ENCODE results near the gene KDM6A. TPM values are rescaled to one million over a fixed set of nuclear protein-coding genes. Genes with fewer than 3 reads are reported as not detected.

Gene KDM6A
- total and polyA plus RNA-seq, 2 of the 13 experiments (the other 11 are each of a cell fraction or from before 2014, with no cell fraction given): 16.7 to 18.2 TPM

DNA sequence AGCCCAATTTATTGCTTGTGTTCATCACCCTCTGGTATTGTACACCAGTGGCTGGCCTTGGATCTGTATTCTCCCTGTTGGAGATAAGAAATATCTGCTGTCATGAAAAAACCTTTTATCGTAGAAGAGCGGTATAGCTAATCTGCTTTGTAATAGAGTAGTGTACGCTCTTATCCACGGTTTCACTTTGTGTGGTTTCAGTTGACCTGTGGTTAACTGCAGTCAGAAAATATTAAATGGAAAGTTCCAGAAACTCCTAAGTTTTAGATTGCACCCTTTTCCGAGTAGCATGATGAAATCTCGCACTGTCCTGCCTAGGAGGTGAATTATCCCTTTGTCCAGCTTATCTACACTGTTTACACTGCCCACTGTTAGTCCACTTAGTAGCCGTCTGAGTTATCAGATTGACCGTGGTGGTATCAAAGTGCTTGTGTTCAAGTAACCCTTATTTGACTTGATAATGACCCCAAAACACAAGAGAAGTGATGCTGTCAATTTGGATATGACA lies 42.4 kb downstream of the KDM6A start (continued):
- TF ChIP-seq, protein P1, sequence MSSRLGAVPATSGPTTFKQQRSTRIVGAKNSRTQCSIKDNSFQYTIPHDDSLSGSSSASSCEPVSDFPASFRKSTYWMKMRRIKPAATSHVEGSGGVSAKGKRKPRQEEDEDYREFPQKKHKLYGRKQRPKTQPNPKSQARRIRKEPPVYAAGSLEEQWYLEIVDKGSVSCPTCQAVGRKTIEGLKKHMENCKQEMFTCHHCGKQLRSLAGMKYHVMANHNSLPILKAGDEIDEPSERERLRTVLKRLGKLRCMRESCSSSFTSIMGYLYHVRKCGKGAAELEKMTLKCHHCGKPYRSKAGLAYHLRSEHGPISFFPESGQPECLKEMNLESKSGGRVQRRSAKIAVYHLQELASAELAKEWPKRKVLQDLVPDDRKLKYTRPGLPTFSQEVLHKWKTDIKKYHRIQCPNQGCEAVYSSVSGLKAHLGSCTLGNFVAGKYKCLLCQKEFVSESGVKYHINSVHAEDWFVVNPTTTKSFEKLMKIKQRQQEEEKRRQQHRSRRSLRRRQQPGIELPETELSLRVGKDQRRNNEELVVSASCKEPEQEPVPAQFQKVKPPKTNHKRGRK (CRISPR knock-in tag; IDR thresholded peaks at IDR 0.05): no peak
- TF ChIP-seq ZNF343 (CRISPR knock-in tag; IDR thresholded peaks at IDR 0.05) (no peak), FOXK2 (IDR thresholded peaks at IDR 0.05) (0 out of 2 replicates have a peak, but pooled peaks have one; percentile 24), TBP (CRISPR knock-in tag; IDR thresholded peaks at IDR 0.05) (no peak), RFX1 (IDR thresholded peaks at IDR 0.05) (no peak), FOXA1 (IDR thresholded peaks at IDR 0.05) (0 out of 2 replicates have a peak, but pooled peaks have one; percentile 13), FOXA1 (CRISPR knock-in tag; IDR thresholded peaks at IDR 0.05) (peak; percentile 94), NFIC (IDR thresholded peaks at IDR 0.05; ENCODE audit: low read length) (peak; percentile 72)
- TF ChIP-seq, protein P2, sequence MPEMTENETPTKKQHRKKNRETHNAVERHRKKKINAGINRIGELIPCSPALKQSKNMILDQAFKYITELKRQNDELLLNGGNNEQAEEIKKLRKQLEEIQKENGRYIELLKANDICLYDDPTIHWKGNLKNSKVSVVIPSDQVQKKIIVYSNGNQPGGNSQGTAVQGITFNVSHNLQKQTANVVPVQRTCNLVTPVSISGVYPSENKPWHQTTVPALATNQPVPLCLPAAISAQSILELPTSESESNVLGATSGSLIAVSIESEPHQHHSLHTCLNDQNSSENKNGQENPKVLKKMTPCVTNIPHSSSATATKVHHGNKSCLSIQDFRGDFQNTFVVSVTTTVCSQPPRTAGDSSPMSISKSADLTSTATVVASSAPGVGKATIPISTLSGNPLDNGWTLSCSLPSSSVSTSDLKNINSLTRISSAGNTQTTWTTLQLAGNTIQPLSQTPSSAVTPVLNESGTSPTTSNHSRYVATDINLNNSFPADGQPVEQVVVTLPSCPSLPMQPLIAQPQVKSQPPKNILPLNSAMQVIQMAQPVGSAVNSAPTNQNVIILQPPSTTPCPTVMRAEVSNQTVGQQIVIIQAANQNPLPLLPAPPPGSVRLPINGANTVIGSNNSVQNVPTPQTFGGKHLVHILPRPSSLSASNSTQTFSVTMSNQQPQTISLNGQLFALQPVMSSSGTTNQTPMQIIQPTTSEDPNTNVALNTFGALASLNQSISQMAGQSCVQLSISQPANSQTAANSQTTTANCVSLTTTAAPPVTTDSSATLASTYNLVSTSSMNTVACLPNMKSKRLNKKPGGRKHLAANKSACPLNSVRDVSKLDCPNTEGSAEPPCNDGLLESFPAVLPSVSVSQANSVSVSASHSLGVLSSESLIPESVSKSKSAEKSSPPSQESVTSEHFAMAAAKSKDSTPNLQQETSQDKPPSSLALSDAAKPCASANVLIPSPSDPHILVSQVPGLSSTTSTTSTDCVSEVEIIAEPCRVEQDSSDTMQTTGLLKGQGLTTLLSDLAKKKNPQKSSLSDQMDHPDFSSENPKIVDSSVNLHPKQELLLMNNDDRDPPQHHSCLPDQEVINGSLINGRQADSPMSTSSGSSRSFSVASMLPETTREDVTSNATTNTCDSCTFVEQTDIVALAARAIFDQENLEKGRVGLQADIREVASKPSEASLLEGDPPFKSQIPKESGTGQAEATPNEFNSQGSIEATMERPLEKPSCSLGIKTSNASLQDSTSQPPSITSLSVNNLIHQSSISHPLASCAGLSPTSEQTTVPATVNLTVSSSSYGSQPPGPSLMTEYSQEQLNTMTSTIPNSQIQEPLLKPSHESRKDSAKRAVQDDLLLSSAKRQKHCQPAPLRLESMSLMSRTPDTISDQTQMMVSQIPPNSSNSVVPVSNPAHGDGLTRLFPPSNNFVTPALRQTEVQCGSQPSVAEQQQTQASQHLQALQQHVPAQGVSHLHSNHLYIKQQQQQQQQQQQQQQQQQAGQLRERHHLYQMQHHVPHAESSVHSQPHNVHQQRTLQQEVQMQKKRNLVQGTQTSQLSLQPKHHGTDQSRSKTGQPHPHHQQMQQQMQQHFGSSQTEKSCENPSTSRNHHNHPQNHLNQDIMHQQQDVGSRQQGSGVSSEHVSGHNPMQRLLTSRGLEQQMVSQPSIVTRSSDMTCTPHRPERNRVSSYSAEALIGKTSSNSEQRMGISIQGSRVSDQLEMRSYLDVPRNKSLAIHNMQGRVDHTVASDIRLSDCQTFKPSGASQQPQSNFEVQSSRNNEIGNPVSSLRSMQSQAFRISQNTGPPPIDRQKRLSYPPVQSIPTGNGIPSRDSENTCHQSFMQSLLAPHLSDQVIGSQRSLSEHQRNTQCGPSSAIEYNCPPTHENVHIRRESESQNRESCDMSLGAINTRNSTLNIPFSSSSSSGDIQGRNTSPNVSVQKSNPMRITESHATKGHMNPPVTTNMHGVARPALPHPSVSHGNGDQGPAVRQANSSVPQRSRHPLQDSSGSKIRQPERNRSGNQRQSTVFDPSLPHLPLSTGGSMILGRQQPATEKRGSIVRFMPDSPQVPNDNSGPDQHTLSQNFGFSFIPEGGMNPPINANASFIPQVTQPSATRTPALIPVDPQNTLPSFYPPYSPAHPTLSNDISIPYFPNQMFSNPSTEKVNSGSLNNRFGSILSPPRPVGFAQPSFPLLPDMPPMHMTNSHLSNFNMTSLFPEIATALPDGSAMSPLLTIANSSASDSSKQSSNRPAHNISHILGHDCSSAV (CRISPR knock-in tag; IDR thresholded peaks at IDR 0.05; ENCODE audit: borderline replicate concordance): no peak
- TF ChIP-seq, protein P3, sequence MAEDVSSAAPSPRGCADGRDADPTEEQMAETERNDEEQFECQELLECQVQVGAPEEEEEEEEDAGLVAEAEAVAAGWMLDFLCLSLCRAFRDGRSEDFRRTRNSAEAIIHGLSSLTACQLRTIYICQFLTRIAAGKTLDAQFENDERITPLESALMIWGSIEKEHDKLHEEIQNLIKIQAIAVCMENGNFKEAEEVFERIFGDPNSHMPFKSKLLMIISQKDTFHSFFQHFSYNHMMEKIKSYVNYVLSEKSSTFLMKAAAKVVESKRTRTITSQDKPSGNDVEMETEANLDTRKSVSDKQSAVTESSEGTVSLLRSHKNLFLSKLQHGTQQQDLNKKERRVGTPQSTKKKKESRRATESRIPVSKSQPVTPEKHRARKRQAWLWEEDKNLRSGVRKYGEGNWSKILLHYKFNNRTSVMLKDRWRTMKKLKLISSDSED (CRISPR knock-in tag; IDR thresholded peaks at IDR 0.05): no peak
- TF ChIP-seq, protein P4, sequence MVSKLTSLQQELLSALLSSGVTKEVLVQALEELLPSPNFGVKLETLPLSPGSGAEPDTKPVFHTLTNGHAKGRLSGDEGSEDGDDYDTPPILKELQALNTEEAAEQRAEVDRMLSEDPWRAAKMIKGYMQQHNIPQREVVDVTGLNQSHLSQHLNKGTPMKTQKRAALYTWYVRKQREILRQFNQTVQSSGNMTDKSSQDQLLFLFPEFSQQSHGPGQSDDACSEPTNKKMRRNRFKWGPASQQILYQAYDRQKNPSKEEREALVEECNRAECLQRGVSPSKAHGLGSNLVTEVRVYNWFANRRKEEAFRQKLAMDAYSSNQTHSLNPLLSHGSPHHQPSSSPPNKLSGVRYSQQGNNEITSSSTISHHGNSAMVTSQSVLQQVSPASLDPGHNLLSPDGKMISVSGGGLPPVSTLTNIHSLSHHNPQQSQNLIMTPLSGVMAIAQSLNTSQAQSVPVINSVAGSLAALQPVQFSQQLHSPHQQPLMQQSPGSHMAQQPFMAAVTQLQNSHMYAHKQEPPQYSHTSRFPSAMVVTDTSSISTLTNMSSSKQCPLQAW (CRISPR knock-in tag; IDR thresholded peaks at IDR 0.05): 0 out of 2 replicates have a peak, but pooled peaks have one; percentile 53
- TF ChIP-seq, protein P5, sequence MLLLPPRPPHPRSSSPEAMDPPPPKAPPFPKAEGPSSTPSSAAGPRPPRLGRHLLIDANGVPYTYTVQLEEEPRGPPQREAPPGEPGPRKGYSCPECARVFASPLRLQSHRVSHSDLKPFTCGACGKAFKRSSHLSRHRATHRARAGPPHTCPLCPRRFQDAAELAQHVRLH (CRISPR knock-in tag; IDR thresholded peaks at IDR 0.05; ENCODE audit: borderline replicate concordance, low read depth): 0 out of 2 replicates have a peak, but pooled peaks have one; percentile 41
- TF ChIP-seq, protein P6, sequence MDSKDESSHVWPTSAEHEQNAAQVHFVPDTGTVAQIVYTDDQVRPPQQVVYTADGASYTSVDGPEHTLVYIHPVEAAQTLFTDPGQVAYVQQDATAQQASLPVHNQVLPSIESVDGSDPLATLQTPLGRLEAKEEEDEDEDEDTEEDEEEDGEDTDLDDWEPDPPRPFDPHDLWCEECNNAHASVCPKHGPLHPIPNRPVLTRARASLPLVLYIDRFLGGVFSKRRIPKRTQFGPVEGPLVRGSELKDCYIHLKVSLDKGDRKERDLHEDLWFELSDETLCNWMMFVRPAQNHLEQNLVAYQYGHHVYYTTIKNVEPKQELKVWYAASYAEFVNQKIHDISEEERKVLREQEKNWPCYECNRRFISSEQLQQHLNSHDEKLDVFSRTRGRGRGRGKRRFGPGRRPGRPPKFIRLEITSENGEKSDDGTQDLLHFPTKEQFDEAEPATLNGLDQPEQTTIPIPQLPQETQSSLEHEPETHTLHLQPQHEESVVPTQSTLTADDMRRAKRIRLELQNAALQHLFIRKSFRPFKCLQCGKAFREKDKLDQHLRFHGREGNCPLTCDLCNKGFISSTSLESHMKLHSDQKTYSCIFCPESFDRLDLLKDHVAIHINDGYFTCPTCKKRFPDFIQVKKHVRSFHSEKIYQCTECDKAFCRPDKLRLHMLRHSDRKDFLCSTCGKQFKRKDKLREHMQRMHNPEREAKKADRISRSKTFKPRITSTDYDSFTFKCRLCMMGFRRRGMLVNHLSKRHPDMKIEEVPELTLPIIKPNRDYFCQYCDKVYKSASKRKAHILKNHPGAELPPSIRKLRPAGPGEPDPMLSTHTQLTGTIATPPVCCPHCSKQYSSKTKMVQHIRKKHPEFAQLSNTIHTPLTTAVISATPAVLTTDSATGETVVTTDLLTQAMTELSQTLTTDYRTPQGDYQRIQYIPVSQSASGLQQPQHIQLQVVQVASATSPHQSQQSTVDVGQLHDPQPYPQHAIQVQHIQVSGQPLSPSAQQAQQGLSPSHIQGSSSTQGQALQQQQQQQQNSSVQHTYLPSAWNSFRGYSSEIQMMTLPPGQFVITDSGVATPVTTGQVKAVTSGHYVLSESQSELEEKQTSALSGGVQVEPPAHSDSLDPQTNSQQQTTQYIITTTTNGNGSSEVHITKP (CRISPR knock-in tag; IDR thresholded peaks at IDR 0.05; ENCODE audit: low read depth): 0 out of 2 replicates have a peak, but pooled peaks have one; percentile 21
